ENCODE measurements around the gene FUBP1.

DNA sequence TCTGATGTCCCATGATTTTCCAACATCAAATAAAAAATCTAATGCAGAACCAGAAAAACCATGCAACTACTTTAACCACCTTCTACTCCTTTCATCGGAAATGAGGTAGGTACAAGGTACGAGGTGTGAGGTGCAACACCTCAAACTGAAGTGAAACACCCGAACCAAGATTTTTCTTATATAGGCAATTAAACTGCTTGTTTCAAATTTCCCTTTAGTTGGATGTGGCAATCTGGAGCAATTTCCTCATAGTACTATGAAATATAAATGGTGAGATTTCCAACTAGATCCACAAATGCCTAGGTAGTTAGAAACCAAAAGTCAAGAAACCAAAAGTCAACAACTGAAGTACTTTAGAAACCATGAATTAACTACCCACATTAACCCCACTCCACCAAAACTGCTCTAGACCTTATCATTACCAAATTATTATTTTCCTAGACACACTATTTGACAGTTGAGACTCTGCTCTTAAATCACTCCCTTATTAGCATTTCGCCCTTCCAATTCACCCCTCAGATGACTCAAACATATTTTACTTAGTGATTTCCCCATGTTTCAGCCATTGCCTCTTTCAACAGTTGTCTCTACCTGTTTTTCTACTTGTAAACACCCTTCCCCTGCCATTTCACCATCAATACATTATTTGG is 37.8 kb downstream of the FUBP1 start:
- no peak for TF ChIP-seq CTCF (IDR thresholded peaks at IDR 0.05)
- no peak for TF ChIP-seq POLR2A (IDR thresholded peaks at IDR 0.05)

Data from transverse colon (tissue), 3 donors.